Stimulated activated naive B cell treated with anti-CD40 and anti-IgM and Interleukin-4, amounts not matched to agents 10 μg/mL and 1 μg/mL and 100 μg/mL, for 72 hours (primary cell): Measurements from ENCODE around the gene ACSM5.

Experiments
- ATAC-seq, 2 donors: fragments of 150-1000 bp; cut with Tn5 transposase; replicated peaks; 2 replicates each; pipeline ENCODE4 v1.10.0; 2021; ENCODE audit warnings: moderate library complexity in 1 of 2
- DNase-seq: peaks from one replicate; pipeline ENCODE4 v3.0.0; 2021
- H3K27ac Mint-ChIP-seq: one replicate; pipeline ENCODE4 v1.8.0; 2022; ENCODE audit warnings: mild to moderate bottlenecking, mixed read lengths
- H3K27me3 Mint-ChIP-seq, 2 donors: one replicate each; pipeline ENCODE4 v1.8.0; 2022; ENCODE audit warnings: mixed read lengths in 2 of 2
- H3K36me3 Mint-ChIP-seq, 2 donors: one replicate each; pipeline ENCODE4 v1.8.0; 2022; ENCODE audit warnings: mixed read lengths in 2 of 2, mild to moderate bottlenecking in 1 of 2
- H3K4me1 Mint-ChIP-seq, 2 donors: one replicate each; pipeline ENCODE4 v1.8.0; 2022; ENCODE audit warnings: mixed read lengths in 2 of 2, mild to moderate bottlenecking in 1 of 2
- H3K4me3 Mint-ChIP-seq, 2 donors: one replicate each; pipeline ENCODE4 v1.8.0; 2022; ENCODE audit warnings: mild to moderate bottlenecking in 2 of 2, mixed read lengths in 2 of 2, moderate library complexity in 1 of 2
- H3K9me3 Mint-ChIP-seq, 2 donors: one replicate each; pipeline ENCODE4 v1.8.0; 2022; ENCODE audit warnings: mixed read lengths in 2 of 2, mild to moderate bottlenecking in 1 of 2

ACSM5 gene

GRCh38 chr16:20388854-20389253 lies 20.5 kb upstream of the ACSM5 start:
- ATAC-seq (no peak), DNase-seq (no peak)
- Mint-ChIP-seq H3K4me1 (no peaks in the 10 kb centered on the region), H3K27me3 (peaks cover 11 to 19% of the 10 kb centered on the region in 2 donors), H3K36me3 (no peaks in the 10 kb centered on the region), H3K4me3 (no peak overlapping the region), H3K9me3 (no peaks in the 10 kb centered on the region), H3K27ac (no peak overlapping the region)

- Mint-ChIP-seq H3K4me1 (no peaks in the 10 kb centered on the region), H3K36me3 (no peaks in the 10 kb centered on the region), H3K27me3 (peaks cover 10 to 17% of the 10 kb centered on the region in 2 donors), H3K4me3 (no peak overlapping the region), H3K27ac (no peak overlapping the region), H3K9me3 (no peaks in the 10 kb centered on the region)
- DNase-seq (no peak), ATAC-seq (no peak)
Observed at GRCh38 chr16:20391045-20391444, 18.3 kb upstream of the ACSM5 start.

GRCh38 chr16:20393801-20394577 lies 15.3 kb upstream of the ACSM5 start:
- ATAC-seq (no peak), DNase-seq (no peak)
- Mint-ChIP-seq H3K9me3 (no peaks in the 10 kb centered on the region), H3K4me3 (no peak overlapping the region), H3K27ac (no peak overlapping the region), H3K4me1 (no peaks in the 10 kb centered on the region), H3K36me3 (no peaks in the 10 kb centered on the region), H3K27me3 (peaks cover 0 to 4% of the 10 kb centered on the region in 2 donors)

GRCh38 chr16:20395946-20396345 lies 13.4 kb upstream of the ACSM5 start:
- H3K27ac Mint-ChIP-seq: no peak overlapping the region
- no peak for ATAC-seq

GRCh38 chr16:20396846-20397467 lies 12.4 kb upstream of the ACSM5 start:
- no peaks in the 10 kb centered on the region for H3K9me3 Mint-ChIP-seq
- no peak overlapping the region for H3K27ac Mint-ChIP-seq
- no peaks in the 10 kb centered on the region for H3K36me3 Mint-ChIP-seq
- DNase-seq: no peak
- ATAC-seq: no peak
- peaks cover 0 to 4% of the 10 kb centered on the region in 2 donors for H3K27me3 Mint-ChIP-seq
- no peaks in the 10 kb centered on the region for H3K4me1 Mint-ChIP-seq
- no peak overlapping the region for H3K4me3 Mint-ChIP-seq

More at GRCh38 chr16:20395946-20396345, 13.4 kb upstream of the ACSM5 start:
- Mint-ChIP-seq H3K9me3 (no peaks in the 10 kb centered on the region), H3K4me3 (no peak overlapping the region), H3K36me3 (no peaks in the 10 kb centered on the region), H3K27me3 (peaks cover 0 to 4% of the 10 kb centered on the region in 2 donors), H3K4me1 (no peaks in the 10 kb centered on the region)
- no peak for DNase-seq

- H3K27ac Mint-ChIP-seq: no peak overlapping the region
- H3K4me1 Mint-ChIP-seq: no peaks in the 10 kb centered on the region
- no peaks in the 10 kb centered on the region for H3K9me3 Mint-ChIP-seq
- DNase-seq: no peak
- no peak for ATAC-seq
- no peaks in the 10 kb centered on the region for H3K36me3 Mint-ChIP-seq
- no peak overlapping the region for H3K4me3 Mint-ChIP-seq
- H3K27me3 Mint-ChIP-seq: peaks cover 0 to 5% of the 10 kb centered on the region in 2 donors
Observed at GRCh38 chr16:20397468-20398074, 11.8 kb upstream of the ACSM5 start.

- no peaks in the 10 kb centered on the region for H3K4me1 Mint-ChIP-seq
- peaks cover 0 to 10% of the 10 kb centered on the region in 2 donors for H3K27me3 Mint-ChIP-seq
- H3K36me3 Mint-ChIP-seq: no peaks in the 10 kb centered on the region
Observed at GRCh38 chr16:20398603-20399002, 10.7 kb upstream of the ACSM5 start.

GRCh38 chr16:20399185-20399584 lies 10.1 kb upstream of the ACSM5 start:
- no peak for ATAC-seq
- Mint-ChIP-seq H3K4me3 (no peak overlapping the region), H3K9me3 (no peaks in the 10 kb centered on the region), H3K27ac (no peak overlapping the region), H3K4me1 (no peaks in the 10 kb centered on the region), H3K36me3 (no peaks in the 10 kb centered on the region), H3K27me3 (peaks cover 0 to 10% of the 10 kb centered on the region in 2 donors)
- DNase-seq: no peak

More at GRCh38 chr16:20398603-20399002, 10.7 kb upstream of the ACSM5 start:
- no peak for DNase-seq
- H3K27ac Mint-ChIP-seq: no peak overlapping the region
- no peaks in the 10 kb centered on the region for H3K9me3 Mint-ChIP-seq
- no peak for ATAC-seq
- H3K4me3 Mint-ChIP-seq: no peak overlapping the region

- Mint-ChIP-seq H3K4me3 (no peak overlapping the region), H3K36me3 (no peaks in the 10 kb centered on the region), H3K27ac (no peak overlapping the region), H3K4me1 (no peaks in the 10 kb centered on the region), H3K9me3 (no peaks in the 10 kb centered on the region), H3K27me3 (peaks cover 0 to 10% of the 10 kb centered on the region in 2 donors)
- no peak for DNase-seq
- ATAC-seq: no peak
Observed at GRCh38 chr16:20401066-20401465, 8.3 kb upstream of the ACSM5 start.

- DNase-seq: no peak
- Mint-ChIP-seq H3K36me3 (no peaks in the 10 kb centered on the region), H3K27me3 (peaks cover 0 to 10% of the 10 kb centered on the region in 2 donors), H3K9me3 (no peaks in the 10 kb centered on the region), H3K4me3 (no peak overlapping the region), H3K4me1 (no peaks in the 10 kb centered on the region), H3K27ac (no peak overlapping the region)
- no peak for ATAC-seq
Observed at GRCh38 chr16:20401475-20402016, 7.8 kb upstream of the ACSM5 start.

- Mint-ChIP-seq H3K4me1 (no peaks in the 10 kb centered on the region), H3K27ac (no peak overlapping the region), H3K4me3 (no peak overlapping the region), H3K36me3 (no peaks in the 10 kb centered on the region), H3K9me3 (no peaks in the 10 kb centered on the region), H3K27me3 (peaks cover 0 to 6% of the 10 kb centered on the region in 2 donors)
- DNase-seq (no peak), ATAC-seq (no peak)
Observed at GRCh38 chr16:20402651-20403050, 6.7 kb upstream of the ACSM5 start.

- H3K27ac Mint-ChIP-seq: peak within 1 kb of the TSS; percentile 60
Observed at GRCh38 chr16:20404637-20405036, 4.7 kb upstream of the ACSM5 start, which contains the start of gene PDILT. PDILT (minus strand) TSS chr16:20404737; CDS start chr16:20399300, 5,437 bp downstream.

GRCh38 chr16:20410121-20410723 lies 888 bp downstream of the ACSM5 start:
- Mint-ChIP-seq H3K27me3 (peaks cover 7 to 9% of the 10 kb centered on the region in 2 donors), H3K4me1 (peaks cover 7 to 9% of the 10 kb centered on the region in 2 donors), H3K36me3 (no peaks in the 10 kb centered on the region), H3K9me3 (no peaks in the 10 kb centered on the region), H3K4me3 (no peak overlapping the region), H3K27ac (peak overlapping the region; percentile 37)
- ATAC-seq (peak; percentile 87 to 94), DNase-seq (peak; percentile 13)

More at GRCh38 chr16:20404637-20405036, 4.7 kb upstream of the ACSM5 start, which contains the start of gene PDILT:
- ATAC-seq (no peak), DNase-seq (no peak)
- Mint-ChIP-seq H3K9me3 (no peaks in the 10 kb centered on the region), H3K36me3 (no peaks in the 10 kb centered on the region), H3K27me3 (peaks cover 0 to 6% of the 10 kb centered on the region in 2 donors), H3K4me3 (no peak within 1 kb of the TSS), H3K4me1 (peaks cover 5% of the 10 kb centered on the region in 2 donors)

GRCh38 chr16:20411055-20411454 lies 1.7 kb downstream of the ACSM5 start:
- Mint-ChIP-seq H3K4me3 (no peak overlapping the region), H3K27me3 (peaks cover 9 to 10% of the 10 kb centered on the region in 2 donors), H3K27ac (no peak overlapping the region), H3K4me1 (peaks cover 7 to 9% of the 10 kb centered on the region in 2 donors), H3K36me3 (no peaks in the 10 kb centered on the region), H3K9me3 (no peaks in the 10 kb centered on the region)
- DNase-seq (no peak), ATAC-seq (peak in 1 of 2 donors; percentile 14)
